Measurements from ENCODE around the gene COG5.
"Not testable (repeated sequence)": the region's sequence is repeated elsewhere in the genome, so short reads cannot be mapped to it uniquely, and the experiment has no call there.

The COG5 gene

DNA sequence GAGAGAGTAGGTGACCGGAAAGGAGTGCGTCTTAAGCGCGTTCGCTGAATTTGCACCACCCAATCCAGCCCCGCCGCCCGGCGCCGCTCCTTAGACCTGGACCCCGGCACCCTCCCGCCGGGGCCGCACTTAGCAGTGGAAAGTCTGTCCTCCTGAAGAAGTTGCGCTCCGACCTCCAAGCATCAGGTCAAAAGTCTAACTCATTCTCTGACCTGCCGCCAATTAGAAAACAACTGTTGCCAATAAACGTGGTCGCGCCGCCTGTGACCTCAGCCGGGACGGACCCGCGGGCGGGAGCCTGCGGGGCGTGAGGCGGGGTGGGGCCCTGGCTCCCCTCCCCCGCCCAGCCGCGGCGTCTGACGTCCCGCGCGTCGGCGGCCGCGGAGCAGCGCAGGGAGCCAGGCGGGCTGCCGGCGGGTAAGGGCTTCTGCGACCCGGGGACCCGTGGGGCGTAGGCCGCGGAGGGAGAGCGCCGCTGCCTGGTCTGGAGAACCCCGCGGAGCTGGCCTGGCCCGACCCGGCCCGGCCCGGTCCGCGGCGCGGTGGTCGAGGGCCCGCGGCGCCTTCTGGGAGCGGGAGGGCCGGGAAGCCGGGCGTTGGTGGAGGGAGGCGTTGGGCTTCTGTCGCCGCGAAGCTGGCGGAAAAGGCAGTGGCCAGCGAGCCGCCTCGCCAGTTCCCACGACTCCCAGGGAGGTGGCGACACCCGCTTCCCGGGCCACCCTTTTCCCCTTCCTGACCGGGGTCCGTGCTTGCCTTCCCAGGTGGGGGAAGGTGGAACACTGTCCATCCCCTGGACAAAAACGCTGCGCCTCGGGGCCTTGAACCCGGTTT lies 16.4 kb upstream of the COG5 start, which contains the start of gene BCAP29:
Gene BCAP29, plus strand, starts transcription at position 362 of the 831 bp plus-strand sequence. CDS start 527 bp downstream, outside the sequence.
- DNase-seq = peak; percentile 93

DNA sequence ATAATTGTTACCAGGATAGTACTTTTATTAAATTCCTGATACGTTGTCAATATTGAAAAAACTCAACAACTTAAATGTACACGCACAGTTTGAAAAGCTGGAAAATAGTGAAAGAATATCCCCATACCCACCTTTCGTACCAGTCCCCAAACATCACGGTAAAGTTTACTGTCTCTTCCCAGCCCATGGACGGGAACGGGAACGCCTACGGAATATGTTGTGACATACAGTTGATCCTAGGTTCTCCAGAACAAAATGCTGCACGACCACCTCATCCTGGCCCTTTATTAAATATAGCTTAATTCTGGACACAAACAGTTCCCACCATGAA lies 15.8 kb upstream of the COG5 start:
- no peak for DNase-seq

DNA sequence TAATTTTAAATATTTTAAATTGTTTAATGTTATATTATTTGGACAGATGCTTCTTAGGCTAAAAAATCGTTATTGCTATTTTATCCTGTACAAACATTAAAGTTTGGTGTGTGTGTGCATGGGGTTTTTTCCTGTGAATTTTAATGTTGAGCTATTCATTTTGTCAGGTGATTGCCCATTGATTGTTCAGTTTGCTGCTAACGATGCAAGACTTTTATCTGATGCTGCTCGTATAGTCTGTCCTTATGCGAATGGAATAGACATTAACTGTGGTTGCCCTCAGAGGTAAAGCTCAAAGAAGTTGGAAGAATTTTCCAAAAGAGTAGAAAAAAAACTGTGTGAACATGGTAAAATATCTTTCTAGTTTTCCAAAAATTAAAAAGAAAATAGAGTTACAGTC lies 9.8 kb upstream of the COG5 start:
- no peak for DNase-seq

DNA sequence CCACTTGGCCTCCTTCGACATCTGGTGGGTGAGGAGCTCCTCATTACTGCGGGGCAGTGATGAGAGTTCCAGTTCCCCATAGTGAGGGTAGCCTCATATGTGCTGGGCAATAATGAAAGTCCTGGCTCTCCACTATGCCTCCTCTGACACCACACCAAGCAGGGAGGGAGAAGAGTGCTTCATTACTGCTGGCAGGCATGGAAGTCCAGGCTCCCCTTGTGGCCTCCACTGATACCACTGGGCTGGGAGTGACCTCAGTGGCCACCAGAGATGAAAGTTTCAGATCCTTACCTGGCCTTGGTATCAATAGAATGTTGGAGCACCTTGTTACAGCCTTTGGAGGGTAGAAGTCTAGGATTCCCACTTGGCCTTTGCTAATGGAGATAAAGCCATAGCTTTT lies 6.6 kb upstream of the COG5 start:
- no peak for DNase-seq

DNA sequence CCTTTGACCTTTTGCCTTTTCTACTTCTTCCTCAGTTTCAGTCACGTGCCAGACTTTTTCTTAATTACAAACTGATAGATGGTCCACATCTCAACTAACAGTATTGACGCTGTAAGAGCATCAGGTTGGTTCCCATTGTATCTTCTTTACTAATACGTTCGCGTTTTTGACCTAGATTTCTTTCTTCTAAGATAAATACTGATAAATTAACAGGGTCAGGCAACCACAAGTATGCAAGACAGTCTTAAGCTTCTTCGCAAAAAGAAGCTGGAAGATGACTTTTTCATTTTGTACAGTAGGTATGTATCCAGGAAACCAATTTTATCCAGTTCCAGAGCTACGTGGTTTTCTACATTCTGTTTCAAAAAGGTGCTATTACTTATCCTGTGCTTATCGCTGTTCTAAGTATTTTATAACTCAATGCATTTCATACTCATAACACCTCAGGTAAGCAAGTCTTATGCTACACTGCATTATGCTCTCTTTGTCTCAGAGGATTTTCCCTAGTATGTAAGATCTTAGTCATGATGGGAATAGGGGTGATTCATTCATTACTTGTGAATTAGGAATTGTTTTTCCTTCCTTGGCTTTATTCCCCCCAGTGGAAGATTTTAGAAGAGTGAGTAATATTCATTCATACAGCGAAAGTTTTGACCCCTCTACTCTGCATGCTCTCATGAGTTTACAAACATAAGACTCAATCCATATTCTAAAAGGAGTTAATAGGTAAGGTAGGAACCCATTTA lies 1.0 kb upstream of the COG5 start:
- DNase-seq = peak; percentile 30

DNA sequence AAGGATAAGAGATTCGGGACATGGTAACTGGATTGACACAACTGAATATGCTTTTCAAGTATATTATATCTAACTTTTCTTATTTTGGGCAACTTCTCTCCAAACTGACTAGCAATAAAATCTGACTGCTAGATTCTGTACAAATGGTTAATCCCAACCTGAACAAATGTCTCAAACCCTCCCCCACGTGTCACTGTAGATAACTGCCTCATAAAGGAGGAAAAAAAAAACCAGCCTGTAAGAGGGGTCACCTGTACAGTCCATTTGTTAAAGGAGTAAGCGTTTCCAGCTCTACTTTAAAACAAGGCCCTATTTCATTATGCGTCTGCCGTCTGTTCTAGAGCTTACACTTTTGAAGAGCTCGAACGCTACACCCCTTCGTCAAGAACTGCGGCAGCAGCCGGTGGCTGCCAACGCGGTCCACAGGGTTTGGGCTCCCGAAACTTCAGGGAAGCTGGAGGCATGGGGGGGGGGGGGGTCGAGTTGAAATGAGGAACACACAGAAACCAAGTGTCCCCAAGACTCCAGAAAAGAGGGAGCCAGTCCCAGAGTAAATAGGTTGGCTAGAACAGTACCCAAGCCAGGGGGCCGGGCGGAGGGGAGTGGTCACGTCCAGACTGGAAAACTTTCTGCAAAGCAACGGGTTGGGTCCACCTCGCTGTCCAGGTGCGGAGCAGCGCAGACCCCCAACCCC lies 492 bp downstream of the COG5 start:
- no peak for DNase-seq

DNA sequence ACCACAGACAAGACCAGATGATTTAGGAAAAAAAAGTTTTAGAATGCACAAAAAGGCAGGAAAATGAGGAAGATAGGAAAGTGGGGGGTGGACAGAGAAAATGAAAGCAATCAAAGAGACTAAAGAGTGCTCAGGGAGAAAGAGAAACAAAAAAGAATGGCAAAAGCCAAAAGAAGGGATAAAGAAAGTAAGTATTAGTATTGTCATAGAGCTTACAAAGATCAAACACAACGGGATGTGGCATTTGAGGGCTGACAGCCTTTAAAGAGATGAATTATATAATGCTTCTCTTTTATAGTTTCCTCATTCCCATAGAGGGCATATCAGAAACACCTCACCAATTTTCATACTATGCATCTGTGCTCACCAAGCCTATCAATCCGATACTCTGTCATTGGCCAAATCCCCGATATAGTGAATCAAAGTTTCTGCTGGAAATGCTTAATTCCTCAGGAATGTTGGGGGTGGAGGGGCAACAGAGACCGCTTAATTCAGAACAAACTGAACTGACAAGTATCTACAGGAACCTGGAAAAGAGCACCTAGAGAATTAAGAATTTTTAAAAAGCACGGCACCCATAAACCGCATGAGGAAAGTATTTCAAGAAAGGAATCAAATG lies 2.7 kb downstream of the COG5 start:
- no peak for DNase-seq

DNA sequence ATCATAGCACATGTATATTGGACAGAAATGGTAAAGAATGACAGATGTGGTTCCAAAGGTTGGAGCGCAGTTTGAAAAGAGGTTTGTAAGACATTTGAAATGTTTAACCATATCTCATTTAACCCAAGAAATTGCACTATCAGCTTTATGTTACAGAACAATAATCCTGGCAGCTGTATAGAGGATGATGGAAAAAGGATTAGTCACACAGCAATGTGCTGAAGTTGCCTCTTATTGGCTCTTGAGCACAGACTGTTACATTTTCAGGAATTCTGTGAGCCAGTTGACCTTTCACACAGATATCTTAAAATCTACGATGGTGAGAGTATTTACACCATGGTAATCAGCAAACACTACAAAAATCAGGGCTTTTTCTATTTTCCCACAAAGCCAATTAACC lies 3.9 kb downstream of the COG5 start:
- no peak for DNase-seq

DNA sequence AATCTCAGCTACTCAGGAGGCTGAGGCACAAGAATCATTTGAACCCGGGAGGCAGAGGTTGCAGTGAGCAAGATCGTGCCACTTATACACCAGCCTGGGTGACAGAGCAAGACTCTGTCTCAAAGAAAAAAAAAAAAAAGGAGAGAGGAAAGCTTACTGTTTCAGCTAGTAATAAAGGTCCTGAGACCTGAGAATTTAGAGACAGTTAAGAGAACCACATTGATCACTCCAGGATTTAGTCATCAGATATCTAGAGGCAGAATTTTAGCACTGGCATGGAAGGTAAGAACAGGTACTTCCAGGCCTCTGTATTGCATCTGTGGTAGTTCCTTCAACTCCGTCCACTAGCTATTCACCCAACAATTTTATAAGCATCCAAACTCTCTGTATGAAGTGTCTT lies 7.8 kb downstream of the COG5 start:
- no peak for DNase-seq

DNA sequence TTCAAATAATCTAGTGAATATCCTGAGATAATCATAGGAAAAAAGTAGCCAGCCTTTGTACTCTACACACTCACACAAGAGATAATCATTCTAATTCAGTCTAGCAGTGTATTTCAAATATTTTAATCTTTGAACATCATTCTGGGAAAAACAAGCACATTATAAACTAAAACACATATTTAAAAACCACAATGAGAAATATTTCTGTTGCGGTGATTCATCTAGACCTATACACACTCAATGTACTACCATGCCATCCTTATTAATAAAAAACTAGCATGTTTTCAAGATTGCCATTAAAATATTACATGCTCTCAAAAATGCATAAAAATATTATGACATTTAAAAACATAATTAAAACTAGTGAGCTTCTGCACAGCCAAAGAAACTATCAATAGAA lies 11.8 kb downstream of the COG5 start:
- DNase-seq = no peak

DNA sequence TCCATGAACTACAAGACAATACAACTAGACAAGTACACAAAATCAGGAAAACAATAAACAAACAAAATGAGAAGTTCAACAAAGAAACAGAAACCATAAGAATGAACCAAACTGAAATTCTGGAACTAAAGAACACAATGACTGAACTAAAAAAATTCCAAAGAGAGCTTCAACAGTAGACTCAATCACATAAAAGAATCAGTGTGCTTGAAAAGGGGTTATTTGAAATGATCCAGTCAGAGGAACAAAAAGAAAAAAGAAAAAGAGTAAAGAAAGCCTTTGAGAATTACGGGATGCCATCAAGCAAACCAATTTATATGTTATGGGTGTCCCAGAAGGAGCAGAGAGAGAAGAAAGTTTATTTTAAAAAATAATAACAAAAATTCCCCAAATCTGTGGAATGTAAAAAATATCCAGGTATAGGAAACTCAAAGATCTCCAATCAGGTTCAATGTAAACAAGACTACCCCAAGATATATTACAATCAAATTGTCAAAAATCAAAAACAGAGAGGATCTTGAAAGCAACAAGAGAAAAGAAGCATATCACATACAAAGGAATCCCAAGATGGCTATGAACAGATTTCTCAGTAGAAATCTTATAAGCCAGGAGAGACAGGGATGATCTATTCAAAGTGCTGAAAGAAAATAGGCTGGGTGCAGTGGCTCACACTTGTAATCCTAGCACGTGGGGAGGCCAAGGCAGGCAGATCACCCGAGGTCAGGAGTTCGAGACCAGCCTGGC lies 18.7 kb downstream of the COG5 start:
- DNase-seq = no peak

DNA sequence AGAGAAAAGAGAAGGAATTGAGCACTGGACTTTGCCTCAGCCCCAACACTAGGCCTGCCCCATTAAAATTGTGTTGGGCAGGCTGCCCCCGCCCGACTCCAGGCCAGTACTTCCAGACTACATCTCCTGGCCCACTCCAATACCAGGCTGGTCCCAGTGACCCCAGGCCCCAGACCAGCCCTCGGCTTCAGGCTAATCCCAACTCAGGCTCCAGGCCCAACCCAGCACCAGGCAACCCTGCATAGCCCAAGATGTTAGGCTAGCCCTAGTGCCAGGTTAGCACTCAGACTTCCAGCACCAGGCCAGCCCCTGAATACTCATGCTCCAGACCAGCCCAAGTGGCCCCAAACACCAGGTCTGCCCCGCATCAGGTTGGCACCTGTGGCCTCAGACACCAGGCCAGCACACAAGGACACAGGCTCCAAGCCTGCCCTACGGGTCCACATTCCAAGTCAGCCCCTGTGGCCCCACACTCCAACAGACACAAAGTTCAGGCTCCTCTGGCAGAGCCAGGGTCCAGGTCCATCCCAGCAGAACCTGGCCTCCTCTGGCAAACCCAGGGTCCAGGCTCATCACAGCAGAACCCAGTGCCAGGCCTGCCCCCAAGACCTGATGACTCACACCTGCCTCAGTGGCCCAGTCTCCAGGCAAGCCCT lies 20.3 kb downstream of the COG5 start:
- DNase-seq = no peak

DNA sequence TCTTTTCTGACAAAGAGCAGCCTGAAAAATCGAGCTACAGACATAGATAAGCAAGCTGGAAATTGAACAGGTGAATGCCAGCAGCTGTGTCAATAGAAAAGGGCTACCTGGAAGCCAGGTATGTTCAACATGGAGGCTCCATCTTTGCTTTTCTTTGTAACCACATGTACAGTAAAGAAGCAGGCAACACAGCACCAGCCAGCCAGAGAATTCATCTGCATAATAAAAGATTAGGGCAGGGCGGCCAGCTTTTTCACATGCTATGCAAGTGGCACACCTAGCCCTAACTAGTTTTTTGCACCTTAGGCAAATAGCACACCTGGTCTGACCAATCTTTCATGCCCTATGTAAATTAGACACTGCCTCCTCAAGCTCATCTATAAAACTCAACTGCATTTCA lies 25.7 kb downstream of the COG5 start:
- no peak for DNase-seq

DNA sequence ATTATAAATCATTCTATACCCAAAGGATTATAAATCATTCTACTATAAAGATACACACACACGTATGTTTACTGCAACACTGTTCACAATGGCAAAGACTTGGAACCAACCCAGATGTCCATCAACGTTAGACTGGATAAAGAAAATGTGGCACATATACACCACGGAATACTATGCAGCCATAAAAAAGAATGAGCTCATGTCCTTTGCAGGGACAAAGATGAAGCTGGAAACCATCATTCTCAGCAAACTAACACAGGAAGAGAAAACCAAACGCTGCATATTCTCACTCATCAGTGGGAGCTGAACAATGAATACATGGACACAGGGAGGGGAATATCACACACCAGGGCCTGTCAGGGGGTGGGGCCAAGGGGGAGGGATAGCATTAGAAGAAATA lies 26.5 kb downstream of the COG5 start:
- not testable (repeated sequence) for DNase-seq

DNA sequence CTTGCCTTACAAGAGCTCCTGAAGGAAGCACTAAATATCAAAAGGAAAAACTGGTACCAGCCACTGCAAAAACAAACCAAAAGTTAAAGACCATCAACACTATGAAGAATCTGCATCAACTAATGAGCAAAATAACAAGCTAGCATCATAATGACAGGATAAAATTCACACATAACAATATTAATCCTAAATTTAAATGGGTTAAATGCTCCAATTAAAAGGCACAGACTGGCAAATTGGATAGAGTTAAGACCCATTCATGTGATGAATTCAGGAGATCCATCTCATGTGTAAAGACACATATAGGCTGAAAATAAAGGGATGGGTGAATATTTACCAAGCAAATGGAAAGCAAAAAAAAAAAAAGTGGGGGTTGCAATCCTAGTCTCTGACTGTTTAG lies 29.6 kb downstream of the COG5 start:
- DNase-seq = no peak

DNA sequence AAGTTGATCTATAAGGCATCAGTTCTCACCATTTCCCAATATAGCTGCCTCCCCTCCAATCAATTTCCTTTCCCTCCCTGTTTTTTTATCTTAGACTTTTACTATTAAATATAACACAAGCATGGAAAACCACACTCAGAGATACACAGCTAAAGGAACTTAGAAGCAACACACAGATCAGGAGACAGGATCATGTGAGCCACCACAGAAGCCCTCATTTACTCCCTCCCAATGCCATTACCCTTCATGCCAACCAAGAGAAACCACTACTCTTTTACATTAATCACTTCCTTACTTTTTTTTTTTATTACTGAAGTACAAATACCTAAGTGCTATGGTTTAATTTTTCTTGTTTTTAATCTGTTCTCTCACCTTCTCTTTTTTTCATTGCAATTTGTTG lies 33.0 kb downstream of the COG5 start:
- DNase-seq = no peak

DNA sequence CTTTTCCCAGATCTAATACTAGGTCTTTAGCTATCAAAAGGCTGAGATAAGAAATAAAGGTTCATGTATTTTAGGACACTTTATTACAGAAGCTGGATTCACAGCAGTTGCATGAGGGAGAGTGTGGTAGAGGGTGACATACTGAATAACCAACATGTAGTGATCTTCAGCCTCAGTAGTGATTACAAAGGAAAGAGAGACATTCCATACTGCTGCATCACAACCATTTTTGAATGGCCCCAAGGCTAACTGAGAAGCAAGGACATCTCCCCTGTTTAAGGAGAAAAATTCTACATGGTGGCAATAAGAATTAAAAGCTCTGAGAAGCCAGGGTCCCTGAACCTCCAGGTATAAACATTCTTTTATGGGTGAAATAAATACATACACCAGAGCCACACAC lies 35.3 kb downstream of the COG5 start:
- no peak for DNase-seq

DNA sequence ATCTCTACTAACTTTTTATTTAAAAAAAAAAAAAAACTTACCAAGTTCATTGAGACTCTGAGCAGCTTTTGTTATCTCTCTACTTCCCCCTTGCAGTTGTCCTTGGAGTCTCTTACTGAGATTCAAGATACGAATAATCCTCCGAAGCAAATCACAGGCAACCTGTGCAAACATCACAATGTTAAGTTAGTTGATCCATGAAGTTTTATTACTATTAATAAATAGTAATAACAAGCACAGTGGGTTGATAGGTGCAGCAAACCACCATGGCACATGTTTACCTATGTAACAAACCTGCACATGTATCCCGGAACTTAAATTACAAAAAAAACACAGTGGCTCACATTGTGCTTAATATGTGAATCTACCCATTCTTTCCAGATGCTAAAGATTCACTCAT lies 36.5 kb downstream of the COG5 start:
- no peak for DNase-seq

DNA sequence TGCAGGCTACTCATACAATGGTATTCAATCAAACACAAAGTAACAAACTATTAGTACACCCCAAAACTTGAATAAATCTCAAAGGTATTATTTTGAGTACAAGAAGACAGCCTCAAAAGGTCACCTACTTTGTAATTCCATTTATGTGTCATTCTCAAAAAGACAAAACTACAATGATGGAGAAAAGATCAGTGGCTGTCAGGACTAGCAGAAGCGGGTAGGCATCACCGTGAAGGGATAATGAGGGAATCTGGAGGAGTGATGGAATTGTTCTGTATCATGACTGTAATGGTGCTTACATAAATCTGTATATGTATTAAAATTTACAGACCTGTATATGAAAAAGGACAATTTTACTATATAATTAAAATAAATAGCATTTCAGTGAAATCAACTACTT lies 37.0 kb downstream of the COG5 start:
- DNase-seq = no peak

DNA sequence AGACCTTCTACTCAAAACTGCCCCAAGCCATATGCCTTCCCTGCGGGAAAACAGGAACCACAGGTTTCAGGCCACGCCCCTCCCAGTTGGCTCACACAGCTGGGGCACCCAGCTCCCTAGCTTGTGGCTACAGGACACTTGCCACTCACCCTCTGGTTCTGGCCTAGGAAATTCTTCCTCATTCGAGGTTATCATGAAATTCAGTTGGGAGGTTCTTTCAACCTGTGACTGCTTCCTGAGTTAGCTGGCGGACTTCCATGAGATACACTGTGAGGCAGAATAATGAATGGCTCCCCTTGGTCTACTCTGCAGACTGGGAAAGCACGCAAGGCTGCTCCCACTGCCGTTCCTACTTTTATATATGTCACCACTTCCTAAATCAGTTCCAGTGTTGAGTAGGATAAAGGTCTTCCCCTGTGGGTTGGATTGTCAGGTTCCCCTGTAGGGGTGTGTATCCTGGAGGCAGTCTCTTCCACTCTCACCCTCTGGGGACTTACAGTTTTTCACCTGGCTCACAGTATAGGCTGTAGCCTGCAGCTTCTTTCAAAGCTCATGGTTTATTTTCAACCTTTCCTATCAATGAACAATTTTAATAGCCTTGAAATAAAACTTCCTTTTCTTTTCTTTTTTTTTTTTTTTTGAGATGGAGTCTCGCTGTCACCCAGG lies 56.9 kb downstream of the COG5 start:
- peak; percentile 43 for DNase-seq

DNA sequence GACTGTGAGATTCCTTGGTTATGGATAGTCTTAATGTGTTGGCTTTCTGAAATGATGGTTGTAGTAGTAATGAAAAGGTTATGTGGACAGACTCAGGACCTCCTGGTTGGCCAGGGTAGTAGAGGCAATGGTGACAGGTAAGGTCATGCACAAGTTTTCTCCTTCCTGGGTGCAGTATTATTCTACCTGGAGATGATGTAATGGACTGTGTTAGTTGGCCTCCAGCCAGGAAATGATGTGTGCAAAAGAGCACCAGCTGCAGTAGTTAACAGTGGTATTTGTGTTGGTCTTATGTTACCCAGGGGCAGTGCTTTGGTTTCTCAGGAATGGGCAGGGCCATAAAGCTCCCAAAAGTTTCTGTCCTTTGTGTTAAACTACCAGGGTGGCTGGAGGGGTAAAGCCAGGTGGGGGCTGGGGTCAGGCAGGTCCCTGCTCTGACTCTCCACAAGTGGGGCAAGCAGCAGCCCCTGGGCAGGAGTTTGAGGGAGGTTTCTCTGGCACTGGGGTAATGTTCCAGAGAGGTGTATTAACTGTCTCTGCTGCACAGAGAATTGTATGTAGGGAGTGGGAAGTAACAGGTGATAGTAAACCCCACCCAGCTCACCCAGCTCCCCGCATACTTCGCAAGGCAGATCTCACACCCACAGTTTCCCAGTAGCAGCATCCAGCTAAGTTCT lies 57.6 kb downstream of the COG5 start:
- peak; percentile 85 for DNase-seq

Data from RPMI8226 (cell line).